ENCODE results near the gene SMS. TPM values are rescaled to one million over a fixed set of nuclear protein-coding genes. Genes with fewer than 3 reads are reported as not detected.

The SMS gene
- total and polyA plus RNA-seq, 2 donors (not counting 1 experiment from before 2014, with no cell fraction given), result 7.0 to 30.5 TPM

DNA sequence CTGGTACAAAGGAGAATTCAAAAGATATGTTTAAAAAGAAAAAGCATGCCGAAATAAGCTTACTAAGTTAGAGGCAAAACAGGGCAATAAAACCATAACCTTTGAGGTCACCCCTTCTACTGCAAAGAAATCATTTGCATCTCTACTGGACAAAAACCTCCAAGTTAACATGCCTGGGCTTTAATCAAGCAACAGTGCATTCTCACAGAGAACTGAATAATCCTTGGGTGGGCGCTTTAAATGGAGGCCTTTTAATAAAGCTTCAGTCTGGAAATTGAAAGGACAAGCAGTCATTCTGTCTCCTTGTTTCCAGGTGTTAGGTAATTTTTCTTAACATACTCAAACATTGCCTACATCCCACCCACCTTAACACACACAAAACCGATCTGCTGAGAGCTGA is 34.6 kb upstream of the SMS start:
- no peaks in the 10 kb centered on the region for H3K4me1 ChIP-seq (ENCODE audit: control insufficient read depth in 2 of 2, insufficient read depth in 2 of 2, low read length in 2 of 2)
- Mint-ChIP-seq H3K4me3 (no peak overlapping the region), H3K9me3 (ENCODE audit: insufficient read depth) (no peaks in the 10 kb centered on the region), H3K4me1 (no peaks in the 10 kb centered on the region), H3K27me3 (no peaks in the 10 kb centered on the region), H3K27ac (no peak overlapping the region)
- no peaks in the 10 kb centered on the region for H4K20me1 ChIP-seq (ENCODE audit: control insufficient read depth, insufficient read depth, low read length, poor library complexity, severe bottlenecking)
- ATAC-seq (ENCODE audit: low read depth), result no peak
- H3K36me3 ChIP-seq (replicated peaks in 1 of 2; ENCODE audit: control extremely low read depth in 1 of 2, control insufficient read depth in 1 of 2, extremely low read depth in 1 of 2, insufficient read depth in 2 of 2, low read length in 1 of 2), result no peaks in the 10 kb centered on the region
- no peak overlapping the region for H2AFZ ChIP-seq (ENCODE audit: insufficient read depth, low read depth, low read length, poor library complexity, severe bottlenecking)
- H3K9ac ChIP-seq (ENCODE audit: low read length), result no peak overlapping the region
- no peaks in the 10 kb centered on the region for H3K79me2 ChIP-seq (ENCODE audit: control insufficient read depth, insufficient read depth, low read length)
- intact Hi-C loops (cut with micrococcal nuclease), result no loop called here
- no peaks in the 10 kb centered on the region for H3K9me3 ChIP-seq (ENCODE audit: control extremely low read depth in 1 of 3, control insufficient read depth in 2 of 3, insufficient read depth in 1 of 3, low read length in 2 of 3)
- no CpG with 5 or more reads among the region's 3 CpGs for WGBS (ENCODE audit: insufficient coverage)
- ChIA-PET CTCF (no interaction called here), POLR2A (no interaction called here)
- H3K27me3 ChIP-seq (replicated peaks in 1 of 4; ENCODE audit: control extremely low read depth in 1 of 4, control insufficient read depth in 3 of 4, insufficient read depth in 4 of 4, low read length in 3 of 4), result no peaks in the 10 kb centered on the region
- DNase-seq, result no peak
- H3K4me2 ChIP-seq (replicated peaks; ENCODE audit: low read depth, low read length, poor library complexity, severe bottlenecking), result no peak overlapping the region
- H3K4me3 ChIP-seq (ENCODE audit: control extremely low read depth in 1 of 5, extremely low read depth in 1 of 5, insufficient read depth in 1 of 5, low read depth in 2 of 5, low read length in 4 of 5), result no peak overlapping the region
- H3K27ac ChIP-seq (ENCODE audit: low read length in 2 of 2), result no peak overlapping the region
- TF ChIP-seq EZH2 (IDR thresholded peaks at IDR 0.05; ENCODE audit: borderline replicate concordance, insufficient read depth, low read depth, low read length, poor library complexity, severe bottlenecking), result no peak
- TF ChIP-seq, protein P1, sequence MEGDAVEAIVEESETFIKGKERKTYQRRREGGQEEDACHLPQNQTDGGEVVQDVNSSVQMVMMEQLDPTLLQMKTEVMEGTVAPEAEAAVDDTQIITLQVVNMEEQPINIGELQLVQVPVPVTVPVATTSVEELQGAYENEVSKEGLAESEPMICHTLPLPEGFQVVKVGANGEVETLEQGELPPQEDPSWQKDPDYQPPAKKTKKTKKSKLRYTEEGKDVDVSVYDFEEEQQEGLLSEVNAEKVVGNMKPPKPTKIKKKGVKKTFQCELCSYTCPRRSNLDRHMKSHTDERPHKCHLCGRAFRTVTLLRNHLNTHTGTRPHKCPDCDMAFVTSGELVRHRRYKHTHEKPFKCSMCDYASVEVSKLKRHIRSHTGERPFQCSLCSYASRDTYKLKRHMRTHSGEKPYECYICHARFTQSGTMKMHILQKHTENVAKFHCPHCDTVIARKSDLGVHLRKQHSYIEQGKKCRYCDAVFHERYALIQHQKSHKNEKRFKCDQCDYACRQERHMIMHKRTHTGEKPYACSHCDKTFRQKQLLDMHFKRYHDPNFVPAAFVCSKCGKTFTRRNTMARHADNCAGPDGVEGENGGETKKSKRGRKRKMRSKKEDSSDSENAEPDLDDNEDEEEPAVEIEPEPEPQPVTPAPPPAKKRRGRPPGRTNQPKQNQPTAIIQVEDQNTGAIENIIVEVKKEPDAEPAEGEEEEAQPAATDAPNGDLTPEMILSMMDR (IDR thresholded peaks at IDR 0.05), result no peak

DNA sequence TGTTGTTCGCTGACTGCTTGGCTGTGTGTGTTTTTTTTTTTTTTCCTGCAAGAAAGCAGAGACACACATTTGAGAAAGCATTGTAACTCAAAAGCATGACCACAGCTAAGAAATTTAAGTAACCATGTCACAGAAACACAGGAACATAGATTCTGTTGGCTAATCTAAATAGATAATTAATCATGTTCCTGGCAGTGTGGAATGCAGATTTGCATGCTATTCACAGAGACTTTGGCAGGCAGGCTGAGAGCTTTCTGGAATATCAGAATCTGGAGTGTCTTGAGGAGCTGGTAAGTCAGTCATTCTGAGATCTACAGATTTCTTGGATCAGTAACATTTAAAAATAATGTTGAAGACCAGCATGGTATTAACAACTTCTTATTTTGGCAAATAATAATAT is 33.2 kb upstream of the SMS start:
- no peak overlapping the region for H2AFZ ChIP-seq (ENCODE audit: insufficient read depth, low read depth, low read length, poor library complexity, severe bottlenecking)
- POLR2A ChIA-PET, result no interaction called here
- ATAC-seq (ENCODE audit: low read depth) (no peak), DNase-seq (no peak)
- H3K27ac ChIP-seq (ENCODE audit: low read length in 2 of 2), result no peak overlapping the region
- Mint-ChIP-seq H3K27ac (no peak overlapping the region), H3K9me3 (ENCODE audit: insufficient read depth) (no peaks in the 10 kb centered on the region), H3K27me3 (no peaks in the 10 kb centered on the region), H3K4me3 (no peak overlapping the region), H3K4me1 (no peaks in the 10 kb centered on the region)
- no peak overlapping the region for H3K4me2 ChIP-seq (replicated peaks; ENCODE audit: low read depth, low read length, poor library complexity, severe bottlenecking)
- H3K4me1 ChIP-seq (ENCODE audit: control insufficient read depth in 2 of 2, insufficient read depth in 2 of 2, low read length in 2 of 2), result no peaks in the 10 kb centered on the region
- H3K27me3 ChIP-seq (replicated peaks in 1 of 4; ENCODE audit: control extremely low read depth in 1 of 4, control insufficient read depth in 3 of 4, insufficient read depth in 4 of 4, low read length in 3 of 4), result no peaks in the 10 kb centered on the region
- H4K20me1 ChIP-seq (ENCODE audit: control insufficient read depth, insufficient read depth, low read length, poor library complexity, severe bottlenecking), result no peaks in the 10 kb centered on the region
- no peak overlapping the region for H3K4me3 ChIP-seq (ENCODE audit: control extremely low read depth in 1 of 5, extremely low read depth in 1 of 5, insufficient read depth in 1 of 5, low read depth in 2 of 5, low read length in 4 of 5)
- no peaks in the 10 kb centered on the region for H3K9me3 ChIP-seq (ENCODE audit: control extremely low read depth in 1 of 3, control insufficient read depth in 2 of 3, insufficient read depth in 1 of 3, low read length in 2 of 3)
- no peaks in the 10 kb centered on the region for H3K36me3 ChIP-seq (replicated peaks in 1 of 2; ENCODE audit: control extremely low read depth in 1 of 2, control insufficient read depth in 1 of 2, extremely low read depth in 1 of 2, insufficient read depth in 2 of 2, low read length in 1 of 2)
- CTCF ChIA-PET, result no interaction called here
- H3K79me2 ChIP-seq (ENCODE audit: control insufficient read depth, insufficient read depth, low read length), result no peaks in the 10 kb centered on the region
- TF ChIP-seq EZH2 (IDR thresholded peaks at IDR 0.05; ENCODE audit: borderline replicate concordance, insufficient read depth, low read depth, low read length, poor library complexity, severe bottlenecking), result no peak
- TF ChIP-seq, protein P1 (IDR thresholded peaks at IDR 0.05), result no peak
- no CpG with 5 or more reads among the region's 1 CpG for WGBS (ENCODE audit: insufficient coverage)
- H3K9ac ChIP-seq (ENCODE audit: low read length), result no peak overlapping the region
- intact Hi-C loops (cut with micrococcal nuclease), result no loop called here

All from B cell (primary cell).